Liver (tissue), 9 donors: ENCODE data around the gene RABL6. TPM values are rescaled to one million over a fixed set of nuclear protein-coding genes. Genes with fewer than 3 reads are reported as not detected.

Source experiments
- DNase-seq: peaks from one replicate; pipeline ENCODE4 v3.0.0-alpha.2; 2017; ENCODE audit warnings: low spot score
- H3K27ac ChIP-seq, 2 donors: one replicate each; pipeline ENCODE4 v1.7.0; 2013; ENCODE audit warnings: inconsistent platforms in 2 of 2, low read length in 2 of 2, control low read depth in 1 of 2, low read depth in 1 of 2, mild to moderate bottlenecking in 1 of 2
- H3K27me3 ChIP-seq, 4 donors: one replicate each; pipeline versions ENCODE4 v1.6.1 to v1.7.0; 2013; ENCODE audit warnings: low read length in 3 of 4, inconsistent platforms in 1 of 4, mild to moderate bottlenecking in 1 of 4, moderate library complexity in 1 of 4; ENCODE audit not compliant: control insufficient read depth in 4 of 4, insufficient read depth in 4 of 4
- H3K36me3 ChIP-seq, 4 donors: one replicate each; pipeline versions ENCODE4 v1.6.1 to v1.7.0; 2013; ENCODE audit warnings: low read length in 3 of 4, mild to moderate bottlenecking in 3 of 4, low read depth in 1 of 4, moderate library complexity in 1 of 4; ENCODE audit not compliant: control insufficient read depth in 4 of 4, insufficient read depth in 3 of 4
- H3K4me1 ChIP-seq, 4 donors: one replicate each; pipeline versions ENCODE4 v1.6.1 to v1.7.0; 2013; ENCODE audit warnings: low read length in 3 of 4, mild to moderate bottlenecking in 3 of 4, moderate library complexity in 1 of 4; ENCODE audit not compliant: control insufficient read depth in 4 of 4, insufficient read depth in 4 of 4
- H3K4me3 ChIP-seq, 3 donors: one replicate each; pipeline versions ENCODE4 v1.6.1 to v1.7.0; 2013; ENCODE audit warnings: low read length in 3 of 3, control low read depth in 1 of 3, low read depth in 1 of 3, mild to moderate bottlenecking in 1 of 3
- H3K9ac ChIP-seq, 2 donors: one replicate each; pipeline ENCODE4 v1.7.0; 2013; ENCODE audit warnings: low read length in 2 of 2, mild to moderate bottlenecking in 2 of 2, moderate library complexity in 2 of 2, control low read depth in 1 of 2, low read depth in 1 of 2
- H3K9me3 ChIP-seq, 4 donors: one replicate each; pipeline versions ENCODE4 v1.6.1 to v1.7.0; 2013; ENCODE audit warnings: low read length in 3 of 4; ENCODE audit not compliant: control insufficient read depth in 4 of 4
- ATF3 ChIP-seq: IDR thresholded peaks from 2 replicates; pipeline ENCODE4 v1.6.1; 2016; ENCODE audit warnings: antibody characterized with exemption
- CTCF ChIP-seq: fragments of 150-350 bp; IDR thresholded peaks from 2 replicates; pipeline ENCODE4 v1.5.1; 2017; ENCODE audit warnings: improper control_type of control experiment, low read depth, low read length; ENCODE audit not compliant: missing input control
- EGR1 ChIP-seq, 2 donors: IDR thresholded peaks; 2 replicates each; pipeline ENCODE4 v1.6.1; 2016 to 2018; ENCODE audit warnings: antibody characterized with exemption in 2 of 2, low read depth in 2 of 2
- FOXA1 ChIP-seq: IDR thresholded peaks from 2 replicates; pipeline ENCODE4 v1.6.1; 2016; ENCODE audit warnings: antibody characterized with exemption
- FOXA2 ChIP-seq: IDR thresholded peaks from 2 replicates; pipeline ENCODE4 v1.6.1; 2016; ENCODE audit warnings: antibody characterized with exemption
- GABPA ChIP-seq, 2 donors: IDR thresholded peaks in 1 of 2; conservative IDR thresholded peaks in 1 of 2; 2 replicates each; pipeline ENCODE4 v1.6.1; 2016; ENCODE audit warnings: antibody characterized with exemption in 2 of 2, mild to moderate bottlenecking in 1 of 2, moderate library complexity in 1 of 2
- HNF4A ChIP-seq, 2 donors: conservative IDR thresholded peaks; 2 replicates each; pipeline ENCODE4 v1.6.1; 2016; ENCODE audit warnings: antibody characterized with exemption in 2 of 2, mild to moderate bottlenecking in 2 of 2
- HNF4G ChIP-seq: IDR thresholded peaks from 2 replicates; pipeline ENCODE4 v1.6.1; 2016; ENCODE audit warnings: antibody characterized with exemption
- JUND ChIP-seq, 2 donors: IDR thresholded peaks; 2 replicates each; pipeline ENCODE4 v1.6.1; 2016; ENCODE audit warnings: antibody characterized with exemption in 2 of 2
- MAX ChIP-seq: IDR thresholded peaks from 2 replicates; pipeline ENCODE4 v1.6.1; 2016; ENCODE audit warnings: antibody characterized with exemption
- NR2F2 ChIP-seq: IDR thresholded peaks from 2 replicates; pipeline ENCODE4 v1.6.1; 2016; ENCODE audit warnings: antibody characterized with exemption
- RAD21 ChIP-seq, 2 donors: IDR thresholded peaks; 2 replicates each; pipeline ENCODE4 v1.6.1; 2016; ENCODE audit warnings: antibody characterized with exemption in 2 of 2, mild to moderate bottlenecking in 2 of 2
- REST ChIP-seq: IDR thresholded peaks from 2 replicates; pipeline ENCODE4 v1.6.1; 2016; ENCODE audit warnings: antibody characterized with exemption, mild to moderate bottlenecking
- RXRA ChIP-seq, 2 donors: IDR thresholded peaks; 2 replicates each; pipeline ENCODE4 v1.6.1; 2017 to 2018; ENCODE audit warnings: antibody characterized with exemption in 2 of 2, mild to moderate bottlenecking in 1 of 2
- SP1 ChIP-seq: IDR thresholded peaks from 2 replicates; pipeline ENCODE4 v1.6.1; 2018; ENCODE audit warnings: antibody characterized with exemption, mild to moderate bottlenecking
- TAF1 ChIP-seq: conservative IDR thresholded peaks from 2 replicates; pipeline ENCODE4 v1.6.1; 2016; ENCODE audit warnings: antibody characterized with exemption, mild to moderate bottlenecking
- ZBTB33 ChIP-seq: IDR thresholded peaks from 2 replicates; pipeline ENCODE4 v1.6.1; 2016; ENCODE audit warnings: antibody characterized with exemption
- WGBS: extraction: QIAGEN DNeasy Blood & Tissue Kit; methylation state at CpG from one replicate; pipeline ENCODE4 v1.1.7; 2013; 5-methylcytosine and 5-hydroxymethylcytosine counted together
- polyA plus RNA-seq, 2 donors: library from polyadenylated mRNA; stranded (reverse) in 1 of 2; unstranded in 1 of 2; fragments of 200-250 nt in 1 of 2; fragments of >200 nt in 1 of 2; fragmentation: Nextera tagmentation in 1 of 2; extraction: Ambion mirVana in 1 of 2; gene quantifications; one replicate each; pipeline versions ENCODE4 v1.2.1 to v1.2.3, GENCODE V29; 2013 to 2015
- total RNA-seq, 2 donors: library from RNA; depleted of rRNA; stranded (reverse); fragments of >200 nt; gene quantifications; one replicate each; pipeline ENCODE4 v1.2.3, GENCODE V29; 2014
- donor health status: healthy.
- donor health status: healthy.
- donor health status: healthy.
- donor health status: healthy.
- donor health status: healthy.

The RABL6 gene
- total and polyA plus RNA-seq, 4 donors, result 3.6 to 32.6 (median 10.7) TPM

GRCh38 chr9:136777359-136777758 lies 30.4 kb upstream of the RABL6 start:
- no peak overlapping the region for H3K9ac ChIP-seq
- WGBS, result 59% methylated on average over 14 of the region's 14 CpGs
- DNase-seq, result no peak
- H3K9me3 ChIP-seq, result peaks cover 4 to 8% (median 5%) of the 10 kb centered on the region in 4 donors
- H3K27ac ChIP-seq, result no peak overlapping the region
- H3K4me3 ChIP-seq, result no peak overlapping the region
- no peak for TF ChIP-seq FOXA2
- no peak for TF ChIP-seq JUND (IDR thresholded peaks at IDR 0.05)
- no peak for TF ChIP-seq HNF4G
- no peak for TF ChIP-seq MAX
- no peak for TF ChIP-seq HNF4A (conservative IDR thresholded peaks at IDR 0.05)
- no peak for TF ChIP-seq REST
- no peak for TF ChIP-seq TAF1
- TF ChIP-seq GABPA (IDR thresholded peaks at IDR 0.05 in 1 of 2, conservative IDR thresholded peaks at IDR 0.05 in 1 of 2), result no peak
- no peak for TF ChIP-seq RXRA (IDR thresholded peaks at IDR 0.05)
- no peak for TF ChIP-seq CTCF
- no peak for TF ChIP-seq ZBTB33
- no peak for TF ChIP-seq ATF3
- TF ChIP-seq SP1, result no peak
- TF ChIP-seq FOXA1, result no peak
- TF ChIP-seq EGR1 (IDR thresholded peaks at IDR 0.05; ENCODE audit: low read depth in 2 of 2), result no peak
- TF ChIP-seq RAD21 (IDR thresholded peaks at IDR 0.05), result no peak
- peaks cover 0 to 2% (median 0%) of the 10 kb centered on the region in 4 donors for H3K4me1 ChIP-seq
- H3K27me3 ChIP-seq, result no peaks in the 10 kb centered on the region
- H3K36me3 ChIP-seq, result no peaks in the 10 kb centered on the region

- Histone ChIP-seq H3K4me1 (peaks cover 0 to 2% (median 0%) of the 10 kb centered on the region in 4 donors), H3K36me3 (no peaks in the 10 kb centered on the region), H3K4me3 (no peak overlapping the region), H3K9me3 (no peaks in the 10 kb centered on the region), H3K27me3 (no peaks in the 10 kb centered on the region), H3K9ac (no peak overlapping the region), H3K27ac (no peak overlapping the region)
- WGBS, result 93% methylated on average over 5 of the region's 5 CpGs
- no peak for DNase-seq
- TF ChIP-seq CTCF, result no peak
- TF ChIP-seq HNF4A (conservative IDR thresholded peaks at IDR 0.05), result no peak
- no peak for TF ChIP-seq HNF4G
- TF ChIP-seq FOXA2, result no peak
- no peak for TF ChIP-seq ATF3
- no peak for TF ChIP-seq NR2F2
- TF ChIP-seq JUND (IDR thresholded peaks at IDR 0.05), result no peak
- TF ChIP-seq TAF1, result no peak
- no peak for TF ChIP-seq GABPA (IDR thresholded peaks at IDR 0.05 in 1 of 2, conservative IDR thresholded peaks at IDR 0.05 in 1 of 2)
- no peak for TF ChIP-seq MAX
- TF ChIP-seq EGR1 (IDR thresholded peaks at IDR 0.05; ENCODE audit: low read depth in 2 of 2), result no peak
- no peak for TF ChIP-seq REST
These were observed 27.9 kb upstream of the RABL6 start for GRCh38 chr9:136779808-136780207.
